Neutrophil (primary cell): ENCODE results near the gene SRF.

Experiments
- H3K27ac ChIP-seq: fragments of 200-600 bp; sonication (generic); 2 replicates; pipeline ENCODE4 v1.5.1; 2016; ENCODE audit warnings: mild to moderate bottlenecking, moderate library complexity
- H3K27me3 ChIP-seq: fragments of 200-600 bp; sonication (generic); 2 replicates; pipeline ENCODE4 v1.6.0; 2016; ENCODE audit warnings: mild to moderate bottlenecking
- H3K36me3 ChIP-seq: fragments of 200-600 bp; sonication (generic); 2 replicates; pipeline ENCODE4 v1.5.1; 2017
- H3K4me1 ChIP-seq, 2 experiments: fragments of 200-600 bp in 1 of 2; sonication (generic) in 1 of 2; 1 replicate in 1 of 2; 2 replicates in 1 of 2; pipeline versions ENCODE4 v1.5.1 to v1.6.1; 2013 to 2016; ENCODE audit warnings: low read depth in 1 of 2, low read length in 1 of 2, mild to moderate bottlenecking in 1 of 2, moderate library complexity in 1 of 2; ENCODE audit not compliant: control insufficient read depth in 1 of 2, insufficient read depth in 1 of 2
- H3K4me3 ChIP-seq, 2 experiments: fragments of 200-600 bp in 1 of 2; sonication (generic) in 1 of 2; 1 replicate in 1 of 2; 2 replicates in 1 of 2; pipeline ENCODE4 v1.5.1; 2013 to 2016; ENCODE audit warnings: low read depth in 1 of 2, low read length in 1 of 2, mild to moderate bottlenecking in 1 of 2, moderate library complexity in 1 of 2
- H3K9me3 ChIP-seq: fragments of 200-600 bp; sonication (generic); 2 replicates; pipeline ENCODE4 v1.5.1; 2016
- CTCF ChIP-seq: fragments of 200-600 bp; sonication (generic); IDR thresholded peaks from 2 replicates; pipeline ENCODE4 v1.5.1; 2016; ENCODE audit warnings: antibody characterized with exemption

SRF gene

DNA sequence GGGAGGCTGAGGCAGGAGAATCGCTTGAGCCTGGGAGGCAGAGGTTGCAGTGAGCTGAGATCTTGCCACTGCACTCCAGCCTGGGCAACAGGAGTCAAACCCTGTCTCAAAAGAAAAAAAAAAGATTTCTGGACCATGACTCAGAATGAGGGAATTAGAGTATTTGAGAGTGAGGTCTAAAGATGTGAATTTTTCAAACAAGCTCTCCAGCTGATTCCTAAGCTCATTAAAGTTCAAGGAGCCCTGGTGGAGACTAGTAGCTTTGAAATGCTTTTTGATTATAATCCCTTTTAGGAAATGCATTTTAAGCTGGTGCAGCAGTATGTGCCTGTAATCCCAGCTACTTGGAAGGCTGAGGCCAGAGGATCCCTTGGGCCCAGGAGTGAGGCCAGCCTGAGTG lies 21.8 kb upstream of the SRF start:
- no peak overlapping the region for H3K4me3 ChIP-seq
- no peak overlapping the region for H3K27ac ChIP-seq
- TF ChIP-seq CTCF = no peak
- no peaks in the 10 kb centered on the region for H3K4me1 ChIP-seq
- no peaks in the 10 kb centered on the region for H3K9me3 ChIP-seq
- H3K36me3 ChIP-seq = no peaks in the 10 kb centered on the region
- no peaks in the 10 kb centered on the region for H3K27me3 ChIP-seq

DNA sequence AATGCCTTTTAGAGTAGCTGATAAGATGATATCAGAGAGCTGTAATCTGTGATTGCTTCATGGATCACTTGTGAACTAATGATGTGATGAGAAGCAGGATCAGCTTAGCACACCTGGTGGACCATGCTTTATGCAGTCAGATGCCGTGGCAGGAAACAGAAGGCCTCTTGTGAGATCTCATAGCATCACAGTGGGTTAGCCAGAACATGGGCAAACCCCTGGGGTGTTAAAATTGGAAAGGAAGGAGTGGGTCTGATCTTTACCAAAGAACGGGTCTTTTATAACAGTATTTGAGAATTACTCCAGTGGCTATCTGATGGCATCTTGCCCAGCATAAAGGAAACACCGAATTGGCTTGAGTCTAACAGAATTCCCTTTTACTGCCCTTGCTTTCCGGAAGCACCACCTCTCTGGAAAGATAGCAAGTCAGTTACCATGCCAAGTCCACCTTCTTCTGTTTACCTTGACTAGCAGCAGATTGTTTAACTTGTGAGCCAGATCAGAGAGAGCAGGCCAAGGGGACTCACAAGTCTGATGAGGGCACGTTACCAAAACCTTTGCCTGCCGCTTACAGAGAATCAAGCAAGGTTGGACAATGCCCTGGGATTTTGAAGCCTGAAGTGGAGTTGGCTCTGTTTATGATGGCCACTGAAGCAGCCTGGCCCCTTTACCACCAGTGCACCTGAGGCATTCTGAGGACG lies 20.9 kb upstream of the SRF start:
- Histone ChIP-seq H3K4me3 (no peak overlapping the region), H3K9me3 (no peaks in the 10 kb centered on the region), H3K36me3 (no peaks in the 10 kb centered on the region), H3K27me3 (no peaks in the 10 kb centered on the region), H3K27ac (no peak overlapping the region), H3K4me1 (no peaks in the 10 kb centered on the region)
- no peak for TF ChIP-seq CTCF

- no peak for TF ChIP-seq CTCF
- H3K36me3 ChIP-seq = no peaks in the 10 kb centered on the region
- no peak overlapping the region for H3K27ac ChIP-seq
- H3K4me1 ChIP-seq = no peaks in the 10 kb centered on the region
- no peaks in the 10 kb centered on the region for H3K27me3 ChIP-seq
- H3K4me3 ChIP-seq = no peak overlapping the region
- no peaks in the 10 kb centered on the region for H3K9me3 ChIP-seq
Measured at GRCh38 chr6:43159599-43159998, 11.5 kb upstream of the SRF start.

DNA sequence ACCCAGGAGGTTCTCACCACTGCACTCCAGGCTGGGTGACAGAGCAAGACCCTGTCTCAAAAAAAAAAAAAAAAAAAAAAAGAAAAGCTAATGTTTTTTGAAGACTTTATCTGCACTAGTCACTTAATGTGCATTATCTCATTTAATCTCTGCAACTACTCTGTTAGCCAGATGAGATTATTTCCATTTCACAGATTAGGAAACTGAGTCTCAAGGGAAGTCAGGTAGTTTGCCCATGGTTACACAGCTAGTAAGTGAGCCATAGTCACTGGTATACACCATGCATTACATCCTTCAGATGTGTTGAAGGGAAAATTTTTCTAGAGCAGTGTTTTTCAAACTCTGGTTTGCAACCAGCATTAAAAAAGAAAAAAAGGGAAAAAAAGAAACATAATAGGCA lies 7.2 kb upstream of the SRF start:
- Histone ChIP-seq H3K36me3 (no peaks in the 10 kb centered on the region), H3K4me3 (no peak overlapping the region), H3K4me1 (no peaks in the 10 kb centered on the region), H3K27me3 (no peaks in the 10 kb centered on the region), H3K27ac (no peak overlapping the region), H3K9me3 (no peaks in the 10 kb centered on the region)
- no peak for TF ChIP-seq CTCF

DNA sequence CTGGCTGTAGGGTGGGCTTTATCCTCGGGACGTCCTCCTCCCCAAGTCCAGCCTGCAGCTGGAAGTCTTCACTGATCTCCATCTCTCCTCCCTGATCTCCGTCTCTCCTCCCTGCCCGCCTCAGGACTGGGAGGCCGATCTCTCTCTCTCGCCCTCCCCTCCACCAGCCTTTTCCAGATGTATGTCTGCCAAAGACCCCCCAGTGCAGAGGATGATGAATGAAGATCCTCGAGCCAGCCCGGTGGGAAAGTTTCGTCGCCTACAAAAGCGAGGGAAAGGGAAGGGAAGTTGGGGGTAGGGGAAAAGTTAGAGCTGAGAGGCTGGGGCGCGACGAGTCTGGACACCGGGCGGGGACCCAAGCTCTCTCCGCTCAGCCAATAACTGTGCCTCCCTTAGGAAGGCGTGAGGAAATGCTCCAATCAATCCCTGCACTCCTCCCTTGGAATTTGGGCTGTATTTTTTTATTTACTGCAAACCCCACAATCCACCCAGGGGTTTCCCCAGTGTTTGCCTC lies 595 bp upstream of the SRF start:
- Histone ChIP-seq H3K36me3 (peaks cover 7% of the 10 kb centered on the region), H3K27ac (peak overlapping the region; percentile 95), H3K4me3 (peak overlapping the region; percentile 89 to 91), H3K4me1 (peaks cover 39 to 41% of the 10 kb centered on the region in 2 experiments), H3K9me3 (no peaks in the 10 kb centered on the region), H3K27me3 (no peaks in the 10 kb centered on the region)
- TF ChIP-seq CTCF = no peak
